ENCODE measurements around the gene GRPR.
"Not testable (repeated sequence)": the region's sequence is repeated elsewhere in the genome, so short reads cannot be mapped to it uniquely, and the experiment has no call there.

Gene GRPR

GRCh38 chrX:16143968-16144367 is 20.6 kb downstream of the GRPR start:
- no peak overlapping the region for H3K4me3 ChIP-seq (ENCODE audit: low read depth, low read length)
- TF ChIP-seq CTCF (IDR thresholded peaks at IDR 0.05; ENCODE audit: low read depth, low read length) = no peak

DNA sequence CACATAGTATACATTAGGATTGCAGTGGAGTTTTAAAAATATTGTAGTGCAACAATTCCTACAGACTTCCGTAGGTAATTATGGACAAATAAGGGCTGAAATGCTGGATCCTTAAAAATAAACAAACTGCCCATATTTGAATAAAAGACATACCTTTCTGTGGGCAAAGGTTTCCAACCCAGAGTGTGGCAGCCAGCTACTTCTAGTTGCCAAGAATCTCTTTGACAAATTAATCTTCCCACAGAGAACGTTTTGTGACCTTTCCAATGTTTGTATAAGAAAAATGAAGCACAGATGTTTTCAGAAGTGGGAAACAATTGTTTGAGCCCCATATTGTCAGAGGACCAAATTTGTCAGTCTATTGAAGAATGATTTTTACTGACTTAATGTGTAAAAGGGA is 21.1 kb downstream of the GRPR start:
- TF ChIP-seq CTCF (IDR thresholded peaks at IDR 0.05; ENCODE audit: low read depth, low read length) = no peak
- H3K4me3 ChIP-seq (ENCODE audit: low read depth, low read length) = no peak overlapping the region

DNA sequence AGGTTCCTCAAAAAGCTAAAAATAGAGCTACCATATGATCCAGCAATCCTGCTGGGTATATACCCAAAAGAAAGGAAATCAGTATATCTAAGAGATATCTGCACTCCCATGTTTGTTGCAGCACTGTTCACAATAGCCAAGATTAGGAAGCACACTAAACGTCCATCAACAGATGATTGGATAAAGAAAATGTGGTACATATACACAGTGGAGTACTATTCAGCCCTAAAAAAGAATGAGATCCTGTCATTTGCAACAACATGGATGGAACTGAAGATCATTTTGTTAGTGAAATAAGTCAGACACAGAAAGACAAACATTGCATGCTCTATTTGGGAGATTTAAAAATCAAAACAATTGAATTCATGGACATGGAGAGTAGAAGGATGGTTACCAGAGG is 21.7 kb downstream of the GRPR start:
- not testable (repeated sequence) for H3K4me3 ChIP-seq (ENCODE audit: low read depth, low read length)

GRCh38 chrX:16145656-16146055 is 22.3 kb downstream of the GRPR start:
- no peak overlapping the region for H3K4me3 ChIP-seq (ENCODE audit: low read depth, low read length)
- TF ChIP-seq CTCF (IDR thresholded peaks at IDR 0.05; ENCODE audit: low read depth, low read length) = no peak

DNA sequence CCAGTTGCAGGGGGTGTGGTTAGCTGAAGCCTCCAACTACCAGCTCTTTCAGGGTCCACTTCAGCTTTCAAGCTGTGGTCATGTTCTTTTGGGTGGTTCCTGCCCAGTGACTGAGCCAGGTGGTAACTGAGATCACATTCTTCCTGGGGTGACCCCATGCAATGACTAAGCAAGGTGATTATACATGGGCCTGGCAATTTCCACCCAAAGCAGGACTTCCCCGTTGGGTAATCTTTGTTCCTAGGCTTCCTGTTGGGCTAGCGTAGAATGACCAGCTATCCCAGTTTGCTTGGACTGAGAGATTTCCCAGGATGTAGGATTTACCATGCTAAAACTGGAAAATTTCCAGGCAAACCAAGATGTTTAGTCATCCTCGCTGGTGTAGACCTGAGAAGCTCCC is 25.5 kb downstream of the GRPR start:
- TF ChIP-seq CTCF (IDR thresholded peaks at IDR 0.05; ENCODE audit: low read depth, low read length) = no peak
- no peak overlapping the region for H3K4me3 ChIP-seq (ENCODE audit: low read depth, low read length)

DNA sequence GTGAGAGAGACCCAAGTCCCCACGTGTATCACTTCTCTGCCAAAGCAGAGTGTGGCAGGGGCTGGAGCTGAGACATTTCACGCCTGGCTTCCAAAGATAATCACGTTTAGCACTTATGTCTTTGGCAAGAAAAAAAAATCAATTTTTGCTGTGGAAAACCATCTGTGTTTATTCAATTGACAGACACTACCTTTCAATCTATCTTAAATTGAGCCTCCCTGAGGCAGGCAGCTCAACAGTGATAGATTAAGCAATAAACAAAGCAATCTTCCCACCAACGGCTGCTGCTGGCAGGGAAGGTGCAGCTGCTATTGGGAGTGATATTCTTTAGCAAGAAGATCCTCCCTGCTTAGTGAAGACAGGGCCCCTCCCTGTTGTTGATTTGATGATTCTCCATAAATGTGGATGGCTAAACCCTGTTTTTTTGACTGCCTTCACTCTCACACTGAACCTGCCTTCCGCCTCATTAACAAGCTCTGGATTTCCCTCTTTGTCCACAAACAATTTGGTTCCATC is 32.3 kb downstream of the GRPR start:
- H3K4me3 ChIP-seq (ENCODE audit: low read depth, low read length) = no peak overlapping the region
- TF ChIP-seq CTCF (IDR thresholded peaks at IDR 0.05; ENCODE audit: low read depth, low read length) = no peak

GRCh38 chrX:16156692-16157331 is 33.4 kb downstream of the GRPR start:
- TF ChIP-seq CTCF (IDR thresholded peaks at IDR 0.05; ENCODE audit: low read depth, low read length) = no peak
- H3K4me3 ChIP-seq (ENCODE audit: low read depth, low read length) = no peak overlapping the region

DNA sequence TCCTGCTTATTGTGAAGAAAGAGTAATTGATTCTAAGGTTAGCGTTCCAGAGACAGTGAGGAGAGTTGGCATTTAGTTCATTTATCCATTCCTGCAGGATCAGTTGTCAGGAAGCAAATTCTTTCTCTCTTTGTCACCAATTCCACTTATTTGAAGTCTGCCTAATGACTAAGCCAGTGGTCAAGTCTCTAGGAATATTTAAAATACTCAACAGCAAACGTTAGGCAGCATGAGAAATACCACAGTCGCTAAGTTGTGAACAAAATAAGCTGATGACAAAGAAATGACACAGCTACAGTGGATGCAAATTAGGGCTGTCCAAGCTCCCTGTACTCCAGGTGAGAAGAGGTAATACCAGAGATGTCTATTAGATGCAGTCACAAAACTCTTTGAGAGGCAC is 37.4 kb downstream of the GRPR start:
- H3K4me3 ChIP-seq (ENCODE audit: low read depth, low read length) = no peak overlapping the region
- TF ChIP-seq CTCF (IDR thresholded peaks at IDR 0.05; ENCODE audit: low read depth, low read length) = no peak

DNA sequence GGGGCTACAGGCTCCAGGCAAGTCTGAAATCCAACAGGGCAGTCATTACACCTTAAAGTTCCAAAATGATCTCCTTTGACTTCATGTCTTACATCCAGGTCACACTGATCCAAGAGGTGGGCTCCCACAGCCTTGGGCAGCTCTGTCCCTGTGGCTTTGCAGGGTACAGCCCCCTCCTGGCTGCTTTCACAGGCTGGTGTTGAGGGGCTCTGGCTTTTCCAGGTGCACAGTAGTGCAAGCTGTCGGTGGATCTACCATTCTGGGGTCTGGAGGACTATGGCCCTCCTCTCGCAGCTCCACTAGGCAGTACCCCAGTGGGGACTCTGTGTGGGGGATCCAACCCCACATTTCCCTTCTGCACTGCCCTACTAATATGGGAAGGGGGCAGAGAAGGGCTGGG is 37.8 kb downstream of the GRPR start:
- not testable (repeated sequence) for H3K4me3 ChIP-seq (ENCODE audit: low read depth, low read length)

Measured in WI38 (cell line).